B cell (primary cell): Measurements from ENCODE around the gene ABCA13.

Experiments used
- CTCF ChIP-seq: fragments of 200-600 bp; IDR thresholded peaks from one replicate; pipeline ENCODE4 v1.8.0; 2022; ENCODE audit warnings: antibody characterized with exemption, mild to moderate bottlenecking
- EZH2 ChIP-seq: IDR thresholded peaks from 2 replicates; pipeline ENCODE4 v1.6.1; 2012; ENCODE audit warnings: borderline replicate concordance, low read depth, mild to moderate bottlenecking, moderate library complexity, low read length; ENCODE audit not compliant: insufficient read depth, poor library complexity, severe bottlenecking

DNA sequence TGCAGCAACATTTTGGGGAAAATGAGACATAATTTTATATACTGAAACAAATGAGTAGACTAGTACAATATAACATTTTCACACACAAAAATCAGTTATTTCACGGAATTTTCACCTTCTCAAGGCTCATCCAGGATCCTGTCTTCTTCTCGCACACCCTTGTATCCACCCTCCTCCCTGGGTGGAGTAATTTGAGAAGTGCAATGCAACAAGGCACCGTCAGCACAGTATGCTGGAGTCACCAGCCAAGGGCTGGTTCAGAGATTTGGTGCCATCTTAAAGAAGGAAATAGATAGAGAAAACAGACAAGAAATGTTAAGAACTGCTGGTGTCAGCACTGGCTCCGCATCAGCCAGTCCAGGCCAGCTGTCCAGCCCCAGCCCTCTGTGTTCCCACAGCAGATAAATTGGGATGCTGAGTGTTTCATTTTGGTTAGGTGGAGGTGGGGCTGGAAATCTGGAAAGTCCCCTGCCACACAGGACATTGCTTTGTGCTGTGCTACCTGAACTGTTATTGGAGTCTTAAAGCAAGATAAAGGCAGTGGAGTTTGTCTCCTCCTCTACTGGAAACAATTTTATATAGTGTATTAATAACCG lies 176.1 kb downstream of the ABCA13 start:
- TF ChIP-seq CTCF: no peak
- no peak for TF ChIP-seq EZH2
